Measurements from ENCODE around the gene THOC6. TPM values are rescaled to one million over a fixed set of nuclear protein-coding genes. Genes with fewer than 3 reads are reported as not detected.

The THOC6 gene
- total and polyA plus RNA-seq, 9 of the 15 experiments (the other 6 are each of a cell fraction or from before 2014, with no cell fraction given), result 2.5 to 65.4 (median 42.3) TPM

- TF ChIP-seq, protein P1, sequence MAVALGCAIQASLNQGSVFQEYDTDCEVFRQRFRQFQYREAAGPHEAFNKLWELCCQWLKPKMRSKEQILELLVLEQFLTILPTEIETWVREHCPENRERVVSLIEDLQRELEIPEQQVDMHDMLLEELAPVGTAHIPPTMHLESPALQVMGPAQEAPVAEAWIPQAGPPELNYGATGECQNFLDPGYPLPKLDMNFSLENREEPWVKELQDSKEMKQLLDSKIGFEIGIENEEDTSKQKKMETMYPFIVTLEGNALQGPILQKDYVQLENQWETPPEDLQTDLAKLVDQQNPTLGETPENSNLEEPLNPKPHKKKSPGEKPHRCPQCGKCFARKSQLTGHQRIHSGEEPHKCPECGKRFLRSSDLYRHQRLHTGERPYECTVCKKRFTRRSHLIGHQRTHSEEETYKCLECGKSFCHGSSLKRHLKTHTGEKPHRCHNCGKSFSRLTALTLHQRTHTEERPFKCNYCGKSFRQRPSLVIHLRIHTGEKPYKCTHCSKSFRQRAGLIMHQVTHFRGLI (CRISPR knock-in tag; IDR thresholded peaks at IDR 0.05), result no peak
- TF ChIP-seq PHF8 (IDR thresholded peaks at IDR 0.05; ENCODE audit: borderline replicate concordance, low read length), result peak; percentile 90
- no peak for TF ChIP-seq PURB (CRISPR knock-in tag; IDR thresholded peaks at IDR 0.05; ENCODE audit: low read depth)
- no peak for TF ChIP-seq CBFA2T2 (conservative IDR thresholded peaks at IDR 0.05)
- no peak for TF ChIP-seq ZNF785 (CRISPR knock-in tag; IDR thresholded peaks at IDR 0.05)
- TF ChIP-seq CGGBP1 (CRISPR knock-in tag; IDR thresholded peaks at IDR 0.05), result no peak; the same call in 1 of the 2 replicates
- TF ChIP-seq CHD7 (IDR thresholded peaks at IDR 0.05; ENCODE audit: low read depth, low read length), result no peak
- TF ChIP-seq, protein P2, sequence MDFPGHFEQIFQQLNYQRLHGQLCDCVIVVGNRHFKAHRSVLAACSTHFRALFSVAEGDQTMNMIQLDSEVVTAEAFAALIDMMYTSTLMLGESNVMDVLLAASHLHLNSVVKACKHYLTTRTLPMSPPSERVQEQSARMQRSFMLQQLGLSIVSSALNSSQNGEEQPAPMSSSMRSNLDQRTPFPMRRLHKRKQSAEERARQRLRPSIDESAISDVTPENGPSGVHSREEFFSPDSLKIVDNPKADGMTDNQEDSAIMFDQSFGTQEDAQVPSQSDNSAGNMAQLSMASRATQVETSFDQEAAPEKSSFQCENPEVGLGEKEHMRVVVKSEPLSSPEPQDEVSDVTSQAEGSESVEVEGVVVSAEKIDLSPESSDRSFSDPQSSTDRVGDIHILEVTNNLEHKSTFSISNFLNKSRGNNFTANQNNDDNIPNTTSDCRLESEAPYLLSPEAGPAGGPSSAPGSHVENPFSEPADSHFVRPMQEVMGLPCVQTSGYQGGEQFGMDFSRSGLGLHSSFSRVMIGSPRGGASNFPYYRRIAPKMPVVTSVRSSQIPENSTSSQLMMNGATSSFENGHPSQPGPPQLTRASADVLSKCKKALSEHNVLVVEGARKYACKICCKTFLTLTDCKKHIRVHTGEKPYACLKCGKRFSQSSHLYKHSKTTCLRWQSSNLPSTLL (IDR thresholded peaks at IDR 0.05), result no peak
These were observed 43.3 kb upstream of the THOC6 start, which contains the start of gene PKMYT1 (continued) for GRCh38 chr16:2980227-2981176.

All from K562 (cell line).